Dedifferentiated amniotic fluid mesenchymal stem cell (primary cell): ENCODE data around the gene ITFG1.
"Not testable (repeated sequence)": the region's sequence is repeated elsewhere in the genome, so short reads cannot be mapped to it uniquely, and the experiment has no call there.

Source experiments
- DNase-seq: peaks from one replicate; pipeline ENCODE4 v3.0.0-alpha.2; 2016; ENCODE audit errors: extremely low spot score

The ITFG1 gene

DNA sequence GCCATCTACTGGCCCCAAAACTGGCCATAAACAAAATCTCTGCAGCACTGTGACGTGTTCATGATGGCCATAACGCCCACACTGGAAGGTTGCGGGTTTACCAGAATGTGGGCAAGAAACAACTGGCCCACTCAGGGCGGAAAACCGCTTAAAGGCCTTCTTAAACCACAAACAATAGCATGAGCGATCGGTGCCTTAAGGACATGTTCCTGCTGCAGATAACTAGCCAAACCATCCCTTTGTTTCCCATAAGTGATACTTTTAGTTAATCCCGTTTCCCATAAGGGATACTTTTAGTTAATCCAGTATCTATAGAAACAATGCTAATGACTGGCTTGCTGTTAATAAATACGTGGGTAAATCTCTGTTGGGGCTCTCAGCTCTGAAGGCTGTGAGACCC is 308.4 kb downstream of the ITFG1 start:
- DNase-seq, result not testable (repeated sequence)

DNA sequence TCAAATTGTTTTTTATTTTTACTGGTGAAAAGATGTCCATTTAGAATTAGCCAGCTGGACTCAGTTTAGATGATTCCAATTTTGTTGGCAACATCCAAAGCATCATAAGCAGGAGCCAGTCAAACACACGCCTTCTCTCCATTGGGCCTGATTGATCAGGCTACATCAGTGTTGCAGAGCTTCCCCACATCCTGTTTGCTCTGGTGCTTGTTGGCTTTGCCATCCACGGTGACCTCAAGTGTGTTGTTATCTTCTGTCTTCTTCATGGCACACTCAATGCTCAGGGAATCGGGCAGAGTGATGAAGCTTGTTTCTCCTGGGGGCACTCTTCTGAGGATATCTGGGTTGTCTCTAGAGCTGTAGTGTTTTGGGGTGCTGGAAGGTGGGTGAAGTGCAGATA is 310.8 kb downstream of the ITFG1 start:
- no peak for DNase-seq

GRCh38 chr16:47144559-47144877 is 316.3 kb downstream of the ITFG1 start:
- DNase-seq, result no peak

DNA sequence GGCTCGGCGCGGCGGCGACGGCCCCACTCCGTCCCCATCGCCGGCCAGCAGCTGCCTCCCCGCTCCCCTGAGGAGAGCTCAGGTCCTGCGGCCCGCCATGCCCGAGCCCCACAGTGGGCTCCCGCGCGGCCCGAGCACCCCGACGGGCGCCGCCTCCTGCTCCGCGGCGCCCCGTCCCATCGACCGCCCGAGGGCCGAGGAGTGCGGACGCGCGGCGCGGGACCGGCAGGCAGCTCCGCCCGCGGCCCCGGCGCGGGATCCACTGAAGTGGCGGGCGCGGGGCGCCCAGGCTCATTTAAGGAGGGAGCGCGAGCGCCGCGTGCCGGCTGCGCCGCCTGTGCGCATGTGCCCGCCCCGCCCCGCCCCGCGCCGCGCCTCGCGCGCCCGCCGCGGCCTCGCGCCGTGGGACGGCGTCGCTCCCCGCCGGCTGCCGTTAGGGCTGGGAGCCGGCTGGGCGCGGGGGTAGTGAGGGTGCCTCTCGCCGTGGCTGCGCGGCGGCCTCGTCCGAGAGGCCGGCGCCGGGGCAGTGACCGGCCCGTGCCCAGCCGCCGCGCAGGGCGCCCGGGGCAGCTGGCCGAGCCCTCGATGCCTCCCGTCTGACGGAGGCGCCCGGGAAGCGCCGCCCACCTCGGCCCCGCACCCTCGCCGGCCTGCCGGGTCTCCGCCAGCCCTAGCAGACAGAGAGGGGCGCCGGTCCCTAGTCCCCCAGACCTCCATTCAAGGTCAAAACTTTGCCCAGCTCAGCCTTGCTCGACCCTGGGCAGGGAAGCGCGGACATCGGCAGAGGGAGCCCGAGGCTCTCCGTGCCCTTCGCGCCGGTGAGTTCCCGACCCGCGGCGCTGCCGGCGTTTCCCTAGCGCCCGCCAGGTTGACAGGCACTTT is 316.9 kb downstream of the ITFG1 start, which contains the start of gene NETO2:
NETO2 (minus strand) TSS at position 269 of the 882 bp plus-strand sequence. CDS start 333 bp downstream, outside the sequence.
- DNase-seq, result no peak

DNA sequence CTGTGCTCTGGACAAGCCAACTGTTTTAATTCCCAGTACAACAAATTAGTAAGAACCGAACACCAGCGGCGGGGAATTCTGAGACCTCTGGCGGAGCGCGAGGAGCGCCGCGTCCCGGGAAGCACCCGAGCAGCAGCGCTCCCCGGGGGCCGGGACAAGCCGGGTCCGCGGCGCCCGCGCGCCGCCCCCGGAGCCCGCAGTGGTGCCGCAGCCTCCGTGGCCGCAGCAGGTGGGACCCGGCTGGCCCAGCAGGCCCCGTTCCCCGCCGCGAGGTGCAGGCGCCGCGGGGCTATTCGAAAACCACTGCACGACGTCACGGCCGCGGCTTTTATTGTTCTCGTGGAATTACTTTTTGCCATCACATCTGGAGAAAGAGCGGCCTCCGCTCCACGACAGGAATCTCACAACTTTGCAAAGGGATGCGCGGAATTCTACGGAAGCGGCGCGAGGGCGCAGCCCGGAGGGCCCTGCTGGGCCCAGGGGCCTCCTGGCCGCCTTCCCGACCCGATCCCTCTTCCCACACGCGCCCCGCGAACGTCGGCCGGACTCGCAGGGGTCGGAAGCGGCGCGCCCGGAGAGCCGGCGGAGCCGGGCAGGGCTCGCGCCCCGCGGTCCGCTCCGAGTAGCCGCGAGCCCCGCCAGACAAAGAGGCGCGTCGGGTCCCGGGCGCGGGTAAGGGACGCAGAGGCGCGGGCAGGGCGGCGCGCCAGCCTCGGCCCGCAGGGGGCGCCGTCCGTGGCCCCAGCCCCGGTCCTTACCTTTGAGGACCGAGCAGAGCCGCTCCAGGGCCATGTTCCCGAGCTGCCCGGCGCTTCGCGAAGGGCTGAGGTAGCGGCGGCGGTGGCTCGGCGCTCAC is 317.8 kb downstream of the ITFG1 start:
- DNase-seq, result peak; percentile 31

GRCh38 chr16:47142486-47142820 is 318.4 kb downstream of the ITFG1 start:
- DNase-seq, result peak; percentile 35

- DNase-seq, result peak; percentile 84
Measured at GRCh38 chr16:47141773-47142485, 318.9 kb downstream of the ITFG1 start.

DNA sequence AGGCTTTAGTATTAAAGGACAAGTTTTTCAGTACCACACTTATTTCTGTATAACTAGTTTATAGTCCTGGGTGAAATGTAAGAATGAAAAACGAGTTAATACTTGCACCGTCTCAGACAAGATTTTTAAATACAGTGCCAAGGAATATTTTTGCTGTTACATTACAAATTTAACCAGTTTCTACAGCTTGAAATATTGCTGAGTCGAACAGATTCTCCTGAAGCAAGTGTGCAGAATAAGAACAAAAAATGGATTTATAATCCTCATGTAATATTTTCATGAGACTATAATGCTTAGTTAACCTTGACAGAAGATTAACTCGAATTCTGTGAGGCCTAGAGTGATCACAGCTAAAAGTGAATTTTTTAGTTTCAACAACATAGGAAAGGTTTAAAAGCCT is 320.2 kb downstream of the ITFG1 start:
- DNase-seq, result no peak

DNA sequence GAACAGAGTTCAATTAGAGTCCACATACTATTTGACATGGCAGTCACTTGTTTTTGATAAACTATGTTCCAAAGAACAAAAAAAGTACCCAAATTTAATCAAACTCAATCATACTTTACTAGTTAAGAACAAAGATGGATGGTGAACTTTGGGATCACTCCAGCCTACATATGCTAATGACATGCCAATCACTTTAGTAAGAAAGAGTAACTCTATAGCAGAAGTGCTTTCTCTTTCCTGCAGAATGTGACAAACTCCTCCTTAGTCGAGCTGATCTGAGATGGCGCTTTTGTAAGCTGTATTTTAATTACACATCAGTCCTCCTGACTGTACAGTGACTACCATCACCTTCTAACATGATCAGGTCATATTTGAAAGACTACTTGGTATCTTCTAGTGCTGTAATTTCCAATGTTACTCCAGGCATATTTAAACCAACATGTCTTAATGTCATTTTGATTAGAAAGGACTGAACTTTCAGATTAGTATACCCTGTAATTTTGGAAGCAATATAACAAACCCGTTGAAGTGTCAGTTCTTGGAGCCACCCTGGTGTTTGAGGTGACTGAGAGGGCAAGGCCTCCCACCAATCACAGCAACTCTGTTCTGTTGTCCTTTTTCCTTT is 321.2 kb downstream of the ITFG1 start:
- DNase-seq, result no peak

- not testable (repeated sequence) for DNase-seq
Measured at GRCh38 chr16:47137925-47138324, 322.9 kb downstream of the ITFG1 start.

DNA sequence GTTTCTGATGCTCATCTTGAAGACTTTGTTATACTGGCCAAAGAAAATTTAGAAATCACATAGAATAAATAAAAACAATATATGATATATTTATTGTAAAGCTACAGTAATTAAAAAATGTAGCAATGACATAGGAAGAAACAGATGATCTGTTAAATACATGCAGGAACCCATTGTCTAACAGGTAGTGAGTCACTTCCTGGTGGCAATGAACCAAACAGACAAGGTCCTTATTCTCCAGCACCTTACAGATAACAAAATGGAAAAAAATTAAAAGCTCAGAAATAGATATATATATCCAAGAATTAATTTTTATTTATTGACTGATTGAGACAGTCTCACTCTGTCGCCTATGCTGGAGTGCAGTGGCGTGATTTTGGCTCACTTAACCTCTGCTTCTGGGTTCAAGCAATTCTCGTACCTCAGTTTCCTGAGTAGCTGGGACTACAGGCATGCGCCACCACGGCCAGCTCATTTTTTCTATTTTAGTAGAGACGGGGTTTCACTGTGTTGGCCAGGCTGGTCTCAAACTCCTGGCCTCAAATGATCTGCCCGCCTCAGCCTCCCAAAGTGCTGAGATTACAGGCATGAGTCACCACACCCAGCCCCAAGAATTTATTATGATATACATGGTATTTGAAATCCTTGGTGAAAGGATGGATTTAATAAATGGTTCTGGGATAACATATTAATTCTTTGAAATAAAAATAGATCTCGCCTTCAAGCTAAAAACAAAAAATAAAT is 324.6 kb downstream of the ITFG1 start:
- no peak for DNase-seq

GRCh38 chr16:47134550-47134949 is 326.3 kb downstream of the ITFG1 start:
- DNase-seq, result no peak

GRCh38 chr16:47132308-47132707 is 328.6 kb downstream of the ITFG1 start:
- no peak for DNase-seq

- no peak for DNase-seq
Measured at GRCh38 chr16:47129755-47130435, 331.0 kb downstream of the ITFG1 start.

DNA sequence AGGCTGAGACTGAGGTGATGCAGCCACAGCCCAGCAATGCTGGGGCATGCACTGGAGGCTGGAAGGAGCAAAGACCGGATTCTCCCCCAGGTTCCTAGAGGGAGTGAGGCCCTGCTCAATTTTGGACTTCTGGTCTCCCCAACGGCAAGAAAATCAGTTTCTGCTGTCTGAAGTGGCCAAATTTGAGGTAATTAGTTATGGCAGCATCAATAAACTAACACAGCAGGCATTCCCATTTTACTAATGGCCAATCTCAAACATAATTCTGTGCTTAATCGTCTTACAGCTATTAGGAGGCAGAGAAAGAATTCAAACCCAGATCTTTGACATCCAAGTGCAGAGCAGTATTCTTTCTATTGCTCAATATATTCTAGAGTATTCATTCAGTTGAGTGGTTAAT is 333.3 kb downstream of the ITFG1 start:
- no peak for DNase-seq

DNA sequence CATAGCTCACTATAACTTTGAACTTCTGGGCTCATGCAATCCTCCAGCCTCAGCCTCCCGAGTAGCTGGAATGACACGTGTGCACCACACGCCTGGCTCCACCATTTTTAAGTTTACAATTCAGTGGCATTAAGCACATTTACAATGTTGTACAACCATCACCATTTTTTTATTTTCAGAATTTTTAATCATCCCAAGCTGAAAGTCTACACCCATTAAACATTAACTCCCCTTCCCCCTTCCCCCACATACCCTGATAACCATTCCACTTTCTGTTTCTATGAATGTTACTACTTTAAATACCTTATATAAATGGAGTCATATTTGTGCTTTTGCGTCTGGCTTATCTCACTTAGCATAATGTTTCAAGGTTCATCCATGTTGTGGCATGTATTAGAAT is 335.1 kb downstream of the ITFG1 start:
- no peak for DNase-seq

DNA sequence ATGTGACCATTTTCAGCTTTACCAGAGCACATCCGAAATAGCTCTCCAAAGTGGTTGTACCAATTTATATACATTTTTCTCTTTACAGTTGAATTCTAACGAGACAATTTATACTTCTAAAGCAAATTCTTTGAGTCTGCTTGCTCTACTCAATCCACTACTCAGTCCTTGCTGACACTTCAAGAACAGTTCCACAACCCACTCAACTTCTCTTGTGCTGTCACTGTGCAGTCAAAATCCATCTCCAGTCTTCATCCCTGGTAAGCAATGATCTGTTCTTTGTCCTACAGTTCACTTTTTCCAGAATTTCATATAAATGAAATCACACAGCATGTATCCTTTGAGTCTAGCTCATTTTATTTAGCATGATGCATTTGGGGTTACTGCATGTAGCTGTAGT is 347.7 kb downstream of the ITFG1 start:
- DNase-seq, result no peak

DNA sequence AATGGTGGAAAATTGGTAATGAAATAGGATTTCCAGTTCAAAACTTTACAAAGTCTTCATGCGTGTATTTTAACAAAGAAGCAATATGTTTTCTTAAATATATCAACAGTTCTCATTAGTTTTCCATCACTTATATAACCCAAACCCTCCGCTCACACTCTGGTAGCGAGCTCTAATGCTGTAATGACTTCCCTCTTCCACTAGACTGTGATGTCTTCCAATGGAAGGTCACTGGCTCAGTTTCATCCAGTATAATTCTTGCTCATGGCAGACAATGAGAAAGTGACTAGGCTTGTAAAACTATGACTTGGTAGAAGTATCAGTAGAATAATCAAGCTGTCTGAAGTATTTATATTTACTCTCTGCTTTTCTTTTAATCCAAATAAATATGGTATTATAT is 349.9 kb downstream of the ITFG1 start:
- DNase-seq, result no peak

- no peak for DNase-seq
Measured at GRCh38 chr16:47109361-47109760, 351.5 kb downstream of the ITFG1 start.
